Activated T-helper 17 cell treated with anti-CD3 and anti-CD28 coated beads, Interleukin-2, amount 50 U/mL, for 72 hours (primary cell): ENCODE measurements around the gene SIGMAR1. TPM values are rescaled to one million over a fixed set of nuclear protein-coding genes. Genes with fewer than 3 reads are reported as not detected.

Source experiments
- ATAC-seq: fragments of 150-1000 bp; cut with Tn5 transposase; replicated peaks from 2 replicates; pipeline ENCODE4 v1.10.0; 2021; ENCODE audit warnings: mild to moderate bottlenecking, moderate library complexity
- H3K27ac Mint-ChIP-seq: one replicate; pipeline ENCODE4 v1.8.0; 2022; ENCODE audit warnings: mixed read lengths
- H3K27me3 Mint-ChIP-seq: one replicate; pipeline ENCODE4 v1.8.0; 2022; ENCODE audit warnings: mixed read lengths
- H3K36me3 Mint-ChIP-seq: one replicate; pipeline ENCODE4 v1.8.0; 2022; ENCODE audit warnings: low read depth, mild to moderate bottlenecking, mixed read lengths
- H3K4me1 Mint-ChIP-seq: one replicate; pipeline ENCODE4 v1.8.0; 2022; ENCODE audit warnings: mixed read lengths
- H3K4me3 Mint-ChIP-seq: one replicate; pipeline ENCODE4 v1.8.0; 2022; ENCODE audit warnings: mild to moderate bottlenecking, mixed read lengths
- H3K9me3 Mint-ChIP-seq: one replicate; pipeline ENCODE4 v1.8.0; 2022; ENCODE audit warnings: mixed read lengths
- total RNA-seq, 2 donors: library from RNA; stranded (reverse); gene quantifications; one replicate each; pipeline ENCODE4 v1.2.3, GENCODE V29; 2022

The SIGMAR1 gene
- total RNA-seq = 10 to 100 TPM; 42.6 to 75.3 TPM

GRCh38 chr9:34637356-34638137 is at the start of gene SIGMAR1:
Gene SIGMAR1, minus strand, starts transcription at chr9:34637787. Its CDS starts 90 bp downstream, at chr9:34637697.
- H3K27me3 Mint-ChIP-seq = no peaks in the 10 kb centered on the region
- peak within 1 kb of the TSS; percentile 92 for H3K4me3 Mint-ChIP-seq
- peaks cover 32% of the 10 kb centered on the region for H3K36me3 Mint-ChIP-seq
- ATAC-seq = peak; percentile 95
- no peaks in the 10 kb centered on the region for H3K9me3 Mint-ChIP-seq
- H3K4me1 Mint-ChIP-seq = peaks cover 17% of the 10 kb centered on the region
- H3K27ac Mint-ChIP-seq = peak within 1 kb of the TSS; percentile 98

GRCh38 chr9:34686732-34687131 is 49.1 kb upstream of the SIGMAR1 start:
- no peaks in the 10 kb centered on the region for H3K9me3 Mint-ChIP-seq
- no peak for ATAC-seq
- peaks cover 9% of the 10 kb centered on the region for H3K4me1 Mint-ChIP-seq
- no peak overlapping the region for H3K27ac Mint-ChIP-seq
- no peaks in the 10 kb centered on the region for H3K27me3 Mint-ChIP-seq
- H3K4me3 Mint-ChIP-seq = no peak overlapping the region
- H3K36me3 Mint-ChIP-seq = no peaks in the 10 kb centered on the region

GRCh38 chr9:34686231-34686630 is 48.6 kb upstream of the SIGMAR1 start:
- Mint-ChIP-seq H3K27me3 (no peaks in the 10 kb centered on the region), H3K4me1 (peaks cover 9% of the 10 kb centered on the region), H3K36me3 (no peaks in the 10 kb centered on the region), H3K9me3 (no peaks in the 10 kb centered on the region), H3K4me3 (no peak overlapping the region), H3K27ac (no peak overlapping the region)
- no peak for ATAC-seq

GRCh38 chr9:34685591-34685990 is 48.0 kb upstream of the SIGMAR1 start:
- peak overlapping the region; percentile 34 for H3K27ac Mint-ChIP-seq
- no peaks in the 10 kb centered on the region for H3K9me3 Mint-ChIP-seq
- no peak for ATAC-seq
- H3K27me3 Mint-ChIP-seq = no peaks in the 10 kb centered on the region
- peaks cover 9% of the 10 kb centered on the region for H3K4me1 Mint-ChIP-seq
- H3K4me3 Mint-ChIP-seq = no peak overlapping the region
- H3K36me3 Mint-ChIP-seq = no peaks in the 10 kb centered on the region

- ATAC-seq = no peak
- H3K9me3 Mint-ChIP-seq = no peaks in the 10 kb centered on the region
Observed at GRCh38 chr9:34684816-34685215, 47.2 kb upstream of the SIGMAR1 start.

GRCh38 chr9:34684145-34684544 is 46.6 kb upstream of the SIGMAR1 start:
- Mint-ChIP-seq H3K27ac (peak overlapping the region; percentile 34), H3K9me3 (no peaks in the 10 kb centered on the region), H3K27me3 (no peaks in the 10 kb centered on the region), H3K4me1 (peaks cover 9% of the 10 kb centered on the region), H3K4me3 (no peak overlapping the region), H3K36me3 (no peaks in the 10 kb centered on the region)
- peak; percentile 99 for ATAC-seq

More at GRCh38 chr9:34684816-34685215, 47.2 kb upstream of the SIGMAR1 start:
- Mint-ChIP-seq H3K4me1 (peaks cover 9% of the 10 kb centered on the region), H3K36me3 (no peaks in the 10 kb centered on the region), H3K27me3 (no peaks in the 10 kb centered on the region), H3K27ac (peak overlapping the region; percentile 34), H3K4me3 (no peak overlapping the region)

GRCh38 chr9:34675869-34676268 is 38.3 kb upstream of the SIGMAR1 start:
- no peaks in the 10 kb centered on the region for H3K9me3 Mint-ChIP-seq
- no peaks in the 10 kb centered on the region for H3K36me3 Mint-ChIP-seq
- ATAC-seq = no peak
- no peaks in the 10 kb centered on the region for H3K27me3 Mint-ChIP-seq
- H3K4me1 Mint-ChIP-seq = peaks cover 5% of the 10 kb centered on the region
- no peak overlapping the region for H3K27ac Mint-ChIP-seq
- no peak overlapping the region for H3K4me3 Mint-ChIP-seq

GRCh38 chr9:34675048-34675714 is 37.6 kb upstream of the SIGMAR1 start:
- peak; percentile 57 for ATAC-seq
- no peak overlapping the region for H3K27ac Mint-ChIP-seq
- no peaks in the 10 kb centered on the region for H3K9me3 Mint-ChIP-seq
- no peaks in the 10 kb centered on the region for H3K27me3 Mint-ChIP-seq
- peaks cover 5% of the 10 kb centered on the region for H3K4me1 Mint-ChIP-seq
- no peak overlapping the region for H3K4me3 Mint-ChIP-seq
- no peaks in the 10 kb centered on the region for H3K36me3 Mint-ChIP-seq

- Mint-ChIP-seq H3K27ac (no peak overlapping the region), H3K36me3 (no peaks in the 10 kb centered on the region), H3K9me3 (peaks cover 4% of the 10 kb centered on the region), H3K4me3 (no peak overlapping the region), H3K27me3 (no peaks in the 10 kb centered on the region), H3K4me1 (peaks cover 5% of the 10 kb centered on the region)
- ATAC-seq = no peak
Observed at GRCh38 chr9:34674440-34674839, 36.9 kb upstream of the SIGMAR1 start.

- Mint-ChIP-seq H3K4me3 (no peak overlapping the region), H3K27ac (no peak overlapping the region), H3K36me3 (peaks cover 5% of the 10 kb centered on the region), H3K4me1 (peaks cover 5% of the 10 kb centered on the region), H3K9me3 (peaks cover 11% of the 10 kb centered on the region), H3K27me3 (no peaks in the 10 kb centered on the region)
- ATAC-seq = no peak
Observed at GRCh38 chr9:34671307-34671706, 33.7 kb upstream of the SIGMAR1 start.

- Mint-ChIP-seq H3K36me3 (peaks cover 5% of the 10 kb centered on the region), H3K27ac (no peak overlapping the region), H3K4me3 (no peak overlapping the region), H3K27me3 (no peaks in the 10 kb centered on the region), H3K9me3 (peaks cover 11% of the 10 kb centered on the region), H3K4me1 (peaks cover 5% of the 10 kb centered on the region)
- no peak for ATAC-seq
Observed at GRCh38 chr9:34669809-34670562, 32.4 kb upstream of the SIGMAR1 start.

GRCh38 chr9:34665381-34666250 is 28.0 kb upstream of the SIGMAR1 start:
- peaks cover 32% of the 10 kb centered on the region for H3K4me1 Mint-ChIP-seq
- H3K27me3 Mint-ChIP-seq = no peaks in the 10 kb centered on the region
- H3K4me3 Mint-ChIP-seq = peak overlapping the region; percentile 89
- peaks cover 8% of the 10 kb centered on the region for H3K36me3 Mint-ChIP-seq
- ATAC-seq = peak; percentile 81
- peaks cover 11% of the 10 kb centered on the region for H3K9me3 Mint-ChIP-seq
- H3K27ac Mint-ChIP-seq = peak overlapping the region; percentile 90

GRCh38 chr9:34665067-34665380 is 27.4 kb upstream of the SIGMAR1 start:
- Mint-ChIP-seq H3K4me1 (peaks cover 36% of the 10 kb centered on the region), H3K4me3 (peak overlapping the region; percentile 89), H3K9me3 (peaks cover 11% of the 10 kb centered on the region), H3K27me3 (no peaks in the 10 kb centered on the region), H3K36me3 (peaks cover 14% of the 10 kb centered on the region), H3K27ac (peak overlapping the region; percentile 79)
- peak; percentile 30 for ATAC-seq
